Measurements from ENCODE around the gene TRPC4. TPM values are rescaled to one million over a fixed set of nuclear protein-coding genes. Genes with fewer than 3 reads are reported as not detected.

TRPC4 gene
- total and polyA plus RNA-seq, 8 donors, result 0.23 to 12.3 (median 3.9) TPM; not detected in 1

- peak overlapping the region in 4 of 5 donors; percentile 18 to 66 (median 30) for H3K27ac ChIP-seq
- WGBS, 5 donors, result 86 to 95% (median 93%) methylated on average over 3 of the region's 3 CpGs
These were observed 187.1 kb downstream of the TRPC4 start for GRCh38 chr13:37682496-37682895.

GRCh38 chr13:37681281-37682032 is 188.1 kb downstream of the TRPC4 start:
- Histone ChIP-seq H3K4me1 (peaks cover 0 to 19% (median 0%) of the 10 kb centered on the region in 4 donors), H3K4me3 (no peak overlapping the region), H3K27ac (peak overlapping the region in 4 of 5 donors; percentile 34 to 66 (median 37)), H3K27me3 (no peaks in the 10 kb centered on the region), H3K9me3 (no peaks in the 10 kb centered on the region), H3K36me3 (no peaks in the 10 kb centered on the region)
- WGBS, 5 donors, result 45 to 64% (median 55%) methylated on average over 6 of the region's 6 CpGs
- DNase-seq, result no peak
- no peak for TF ChIP-seq POLR2A (IDR thresholded peaks at IDR 0.05)
- no peak for TF ChIP-seq EP300 (IDR thresholded peaks at IDR 0.05)
- TF ChIP-seq POLR2AphosphoS5 (IDR thresholded peaks at IDR 0.05), result peak in 2 of 3 donors; percentile 27 to 62
- intact Hi-C loops (cut with DNase I; ENCODE audit: low total_unique reads), result no loop called here

More at GRCh38 chr13:37682496-37682895, 187.1 kb downstream of the TRPC4 start:
- no peak overlapping the region for H3K4me3 ChIP-seq
- H3K9me3 ChIP-seq, result no peaks in the 10 kb centered on the region
- peaks cover 0 to 19% (median 0%) of the 10 kb centered on the region in 4 donors for H3K4me1 ChIP-seq
- DNase-seq, result no peak
- H3K27me3 ChIP-seq, result no peaks in the 10 kb centered on the region
- intact Hi-C loops (cut with DNase I; ENCODE audit: low total_unique reads), result no loop called here
- H3K36me3 ChIP-seq, result no peaks in the 10 kb centered on the region
- no peak for TF ChIP-seq POLR2A (IDR thresholded peaks at IDR 0.05)
- no peak for TF ChIP-seq CTCF (IDR thresholded peaks at IDR 0.05)
- TF ChIP-seq EP300 (IDR thresholded peaks at IDR 0.05), result no peak
- no peak for TF ChIP-seq POLR2AphosphoS5 (IDR thresholded peaks at IDR 0.05)

- Histone ChIP-seq H3K4me3 (no peak overlapping the region), H3K27ac (no peak overlapping the region), H3K36me3 (no peaks in the 10 kb centered on the region), H3K27me3 (no peaks in the 10 kb centered on the region), H3K9me3 (no peaks in the 10 kb centered on the region), H3K4me1 (peaks cover 0 to 19% (median 0%) of the 10 kb centered on the region in 4 donors)
- DNase-seq, result no peak
- TF ChIP-seq EP300 (IDR thresholded peaks at IDR 0.05) (no peak), CTCF (IDR thresholded peaks at IDR 0.05) (no peak), POLR2AphosphoS5 (IDR thresholded peaks at IDR 0.05) (no peak), POLR2A (IDR thresholded peaks at IDR 0.05) (no peak)
- intact Hi-C loops (cut with DNase I; ENCODE audit: low total_unique reads), result no loop called here
- 30 to 59% (median 41%) methylated on average over 5 of the region's 5 CpGs for WGBS, 5 donors
These were observed 189.4 kb downstream of the TRPC4 start for GRCh38 chr13:37680137-37680536.

- H3K36me3 ChIP-seq, result no peaks in the 10 kb centered on the region
- DNase-seq, result no peak
These were observed 190.5 kb downstream of the TRPC4 start for GRCh38 chr13:37679043-37679442.

More at GRCh38 chr13:37679043-37679442, 190.5 kb downstream of the TRPC4 start:
- H3K4me1 ChIP-seq, result peaks cover 0 to 19% (median 0%) of the 10 kb centered on the region in 4 donors
- intact Hi-C loops (cut with DNase I; ENCODE audit: low total_unique reads), result no loop called here
- no peaks in the 10 kb centered on the region for H3K27me3 ChIP-seq
- H3K9me3 ChIP-seq, result no peaks in the 10 kb centered on the region
- no peak for TF ChIP-seq POLR2A (IDR thresholded peaks at IDR 0.05)
- no peak for TF ChIP-seq POLR2AphosphoS5 (IDR thresholded peaks at IDR 0.05)
- TF ChIP-seq CTCF (IDR thresholded peaks at IDR 0.05), result no peak
- no peak for TF ChIP-seq EP300 (IDR thresholded peaks at IDR 0.05)
- no peak overlapping the region for H3K4me3 ChIP-seq
- no peak overlapping the region for H3K27ac ChIP-seq
- WGBS, 5 donors, result 47 to 65% (median 54%) methylated on average over 2 of the region's 2 CpGs
